Left ventricle myocardium superior (tissue), 1 donor: ENCODE measurements around the gene HPDL. TPM values are rescaled to one million over a fixed set of nuclear protein-coding genes. Genes with fewer than 3 reads are reported as not detected.
A peak's percentile ranks its signal among the peaks of the same experiment; 100 is the strongest.
"Not testable (repeated sequence)": the region's sequence is repeated elsewhere in the genome, so short reads cannot be mapped to it uniquely, and the experiment has no call there.

Experiments
- ATAC-seq: fragments of 200-7000 bp; cut with Tn5 transposase; one replicate; pipeline ENCODE4 v1.9.1; 2020; ENCODE audit warnings: mild to moderate bottlenecking, moderate library complexity
- DNase-seq: peaks from one replicate; pipeline ENCODE4 v3.0.0-alpha.2; 2020
- intact Hi-C: fragments of 100-400 bp; cut with micrococcal nuclease; formaldehyde crosslinking; loops from one replicate; pipeline ENCODE4 v1.11.0; 2022
- long read RNA-seq: library from polyadenylated mRNA; unstranded; transcript quantifications from one replicate; pipeline ENCODE4 v2.0.0, GENCODE V29; 2021
- total RNA-seq: library from RNA; stranded (reverse); fragmentation: NEBNext Ultra II Directional; extraction: Animal tissue kit (Norgen Biotek cat#: 25700); gene quantifications from one replicate; pipeline ENCODE4 v1.2.1, GENCODE V29; 2021
- donor health status: DM: no; HTN: yes; CAD: no; lungs with severe emphysema.

HPDL gene
- not detected for total RNA-seq
- long read RNA-seq: 0 reads

- DNase-seq (peak; percentile 76), ATAC-seq (peak; percentile 91)
- intact Hi-C loops: no loop called here
Measured at GRCh38 chr1:45326627-45327623, at the start of gene HPDL. HPDL (plus strand) TSS chr1:45326895; CDS start chr1:45327149, 254 bp downstream.

- intact Hi-C loops: no loop called here
- ATAC-seq (no peak), DNase-seq (no peak)
Measured at GRCh38 chr1:45282351-45282750, 44.3 kb upstream of the HPDL start.

- intact Hi-C loops, DNase-seq, ATAC-seq: not testable (repeated sequence)
Measured at GRCh38 chr1:45284858-45285257, 41.8 kb upstream of the HPDL start.

- intact Hi-C loops: not testable (repeated sequence)
Measured at GRCh38 chr1:45286521-45286920, 40.2 kb upstream of the HPDL start.

GRCh38 chr1:45291002-45291401, 35.7 kb upstream of the HPDL start:
- DNase-seq, intact Hi-C loops, ATAC-seq: not testable (repeated sequence)

More at GRCh38 chr1:45286521-45286920, 40.2 kb upstream of the HPDL start:
- not testable (repeated sequence) for DNase-seq, ATAC-seq

GRCh38 chr1:45291716-45292115, 35.0 kb upstream of the HPDL start:
- ATAC-seq: no peak
- no peak for DNase-seq
- intact Hi-C loops: no loop called here

GRCh38 chr1:45297666-45298356, 28.9 kb upstream of the HPDL start:
- intact Hi-C loops: no loop called here
- ATAC-seq: no peak
- DNase-seq: no peak

- no peak for ATAC-seq
- intact Hi-C loops: no loop called here
- DNase-seq: no peak
Measured at GRCh38 chr1:45299296-45299695, 27.4 kb upstream of the HPDL start.

- intact Hi-C loops: loop anchor here (2.0 kb wide), 1 partner anchor 283 kb away; no protein-coding TSS in a partner anchor
- DNase-seq (no peak), ATAC-seq (no peak)
Measured at GRCh38 chr1:45299981-45300668, 26.6 kb upstream of the HPDL start.

- intact Hi-C loops: loop anchor here (2.0 kb wide), 1 partner anchor 284 kb away; no protein-coding TSS in a partner anchor
- no peak for ATAC-seq
- no peak for DNase-seq
Measured at GRCh38 chr1:45300669-45300997, 26.1 kb upstream of the HPDL start.

- ATAC-seq: no peak
- intact Hi-C loops: no loop called here
- no peak for DNase-seq
Measured at GRCh38 chr1:45302505-45303150, 24.1 kb upstream of the HPDL start.

GRCh38 chr1:45303520-45304310, 23.0 kb upstream of the HPDL start:
- intact Hi-C loops: no loop called here
- DNase-seq: peak; percentile 99
- ATAC-seq: peak; percentile 97

- DNase-seq (peak; percentile 55), ATAC-seq (peak; percentile 0)
- intact Hi-C loops: no loop called here
Measured at GRCh38 chr1:45304311-45305081, 22.2 kb upstream of the HPDL start.

GRCh38 chr1:45305231-45305630, 21.5 kb upstream of the HPDL start:
- intact Hi-C loops: no loop called here
- no peak for ATAC-seq

GRCh38 chr1:45306319-45306718, 20.4 kb upstream of the HPDL start:
- DNase-seq: no peak
- ATAC-seq: no peak
- intact Hi-C loops: no loop called here

More at GRCh38 chr1:45305231-45305630, 21.5 kb upstream of the HPDL start:
- DNase-seq: no peak

GRCh38 chr1:45306905-45307304, 19.8 kb upstream of the HPDL start:
- intact Hi-C loops: no loop called here
- ATAC-seq (no peak), DNase-seq (no peak)

GRCh38 chr1:45314266-45314665, 12.4 kb upstream of the HPDL start:
- DNase-seq: no peak
- intact Hi-C loops: no loop called here
- ATAC-seq: no peak
